Measurements from ENCODE around the gene CNIH4.

CNIH4 gene

DNA sequence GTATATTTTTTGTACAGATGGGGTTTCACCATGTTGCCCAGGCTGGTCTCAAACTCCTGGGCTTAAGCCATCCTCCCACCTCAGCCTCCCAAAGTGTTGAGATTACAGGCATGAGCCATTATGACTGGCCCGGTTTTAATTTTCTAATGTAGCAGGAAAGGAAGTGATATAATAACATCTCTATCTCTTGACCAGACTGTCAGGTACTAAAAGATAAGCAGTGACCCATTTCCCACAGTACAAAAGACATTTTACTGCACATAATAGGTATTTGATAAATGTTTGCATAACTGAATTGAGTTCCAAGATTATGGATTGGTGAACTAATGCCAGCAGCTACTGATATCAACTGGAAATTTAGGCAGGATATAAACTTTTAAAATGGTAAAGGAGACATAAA lies 30.7 kb upstream of the CNIH4 start:
- TF ChIP-seq FOXK2 (IDR thresholded peaks at IDR 0.05) (no peak), HDGF (IDR thresholded peaks at IDR 0.05; ENCODE audit: borderline replicate concordance) (no peak), LEF1 (IDR thresholded peaks at IDR 0.05; ENCODE audit: borderline replicate concordance) (no peak), FOXM1 (IDR thresholded peaks at IDR 0.05; ENCODE audit: borderline replicate concordance) (no peak), NFRKB (IDR thresholded peaks at IDR 0.05) (no peak), L3MBTL2 (conservative IDR thresholded peaks at IDR 0.05) (no peak), SP1 (IDR thresholded peaks at IDR 0.05) (no peak), ELF4 (IDR thresholded peaks at IDR 0.05) (no peak), CTBP1 (IDR thresholded peaks at IDR 0.05; ENCODE audit: borderline replicate concordance) (no peak), SUZ12 (IDR thresholded peaks at IDR 0.05) (no peak), ZNF384 (IDR thresholded peaks at IDR 0.05) (no peak), TARDBP (IDR thresholded peaks at IDR 0.05) (no peak), FOXA1 (IDR thresholded peaks at IDR 0.05) (no peak), BHLHE40 (IDR thresholded peaks at IDR 0.05; ENCODE audit: borderline replicate concordance) (no peak), ARNT (IDR thresholded peaks at IDR 0.05) (no peak)
- TF ChIP-seq, protein P1, sequence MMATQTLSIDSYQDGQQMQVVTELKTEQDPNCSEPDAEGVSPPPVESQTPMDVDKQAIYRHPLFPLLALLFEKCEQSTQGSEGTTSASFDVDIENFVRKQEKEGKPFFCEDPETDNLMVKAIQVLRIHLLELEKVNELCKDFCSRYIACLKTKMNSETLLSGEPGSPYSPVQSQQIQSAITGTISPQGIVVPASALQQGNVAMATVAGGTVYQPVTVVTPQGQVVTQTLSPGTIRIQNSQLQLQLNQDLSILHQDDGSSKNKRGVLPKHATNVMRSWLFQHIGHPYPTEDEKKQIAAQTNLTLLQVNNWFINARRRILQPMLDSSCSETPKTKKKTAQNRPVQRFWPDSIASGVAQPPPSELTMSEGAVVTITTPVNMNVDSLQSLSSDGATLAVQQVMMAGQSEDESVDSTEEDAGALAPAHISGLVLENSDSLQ (IDR thresholded peaks at IDR 0.05), result no peak
- POLR2A ChIA-PET, result no interaction called here
- no peak for DNase-seq (ENCODE audit: extremely low spot score)
- CTCF ChIA-PET, result no interaction called here

DNA sequence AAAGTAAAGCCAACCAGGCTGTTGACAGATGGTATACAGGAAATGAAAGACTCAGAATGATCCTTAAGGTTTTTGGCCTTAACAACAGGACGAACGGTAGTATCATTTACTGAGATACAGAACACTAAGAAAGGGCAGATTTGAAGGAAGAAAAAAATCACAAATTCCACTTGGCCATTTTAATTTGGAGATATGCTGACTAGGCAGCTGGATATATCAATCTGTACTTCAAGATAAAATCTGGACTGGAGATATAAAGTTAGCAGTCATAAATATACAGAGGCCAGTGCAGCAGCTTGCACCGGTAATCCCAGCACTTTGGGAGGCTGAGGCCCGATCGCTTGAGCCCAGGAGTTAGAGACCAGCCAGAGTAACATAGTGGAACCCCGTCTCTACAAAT lies 28.0 kb upstream of the CNIH4 start:
- TF ChIP-seq SP1 (IDR thresholded peaks at IDR 0.05) (no peak), ZNF384 (IDR thresholded peaks at IDR 0.05) (no peak)
- ChIA-PET CTCF (no interaction called here), POLR2A (interaction anchor here (0.7 to 1.6 kb wide), 3 partner anchors 8 to 146 kb away, joined by 3 to 8 read pairs (median 3); partner anchors contain the start of gene DEGS1)
- DNase-seq (ENCODE audit: extremely low spot score), result no peak

DNA sequence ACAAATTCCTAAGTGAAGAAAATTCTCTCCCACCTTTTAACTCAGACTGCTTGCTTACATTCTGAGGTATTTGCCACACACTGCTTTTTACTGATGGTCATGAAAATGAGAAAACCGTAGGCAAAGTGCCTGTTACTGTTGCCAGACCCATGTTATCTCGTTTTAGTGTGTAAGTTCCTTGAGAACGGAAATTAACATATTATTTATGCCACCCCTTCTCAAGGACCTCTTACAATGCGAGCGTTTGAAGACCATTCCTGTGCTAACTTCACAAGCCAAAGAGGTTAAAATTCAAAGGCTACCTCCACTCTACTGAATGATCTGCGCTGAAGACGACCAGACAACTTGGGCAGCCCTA lies 27.2 kb upstream of the CNIH4 start:
- DNase-seq (ENCODE audit: extremely low spot score), result no peak
- ChIA-PET POLR2A (interaction anchor here (0.7 to 1.7 kb wide), 10 partner anchors 9 to 215 kb away, joined by 3 to 10 read pairs (median 4); partner anchors contain the start of genes DEGS1 and FBXO28), CTCF (interaction anchor here (0.5 to 1.4 kb wide), 2 partner anchors 213 to 235 kb away, joined by 3 to 5 read pairs; no protein-coding TSS in a partner anchor)
- TF ChIP-seq NFRKB (IDR thresholded peaks at IDR 0.05) (no peak), FOXK2 (IDR thresholded peaks at IDR 0.05) (no peak), ZNF384 (IDR thresholded peaks at IDR 0.05) (no peak), SUZ12 (IDR thresholded peaks at IDR 0.05) (no peak), ELF4 (IDR thresholded peaks at IDR 0.05) (no peak), BHLHE40 (IDR thresholded peaks at IDR 0.05; ENCODE audit: borderline replicate concordance) (no peak), FOXA1 (IDR thresholded peaks at IDR 0.05) (no peak), LEF1 (IDR thresholded peaks at IDR 0.05; ENCODE audit: borderline replicate concordance) (no peak), ARNT (IDR thresholded peaks at IDR 0.05) (no peak), FOXM1 (IDR thresholded peaks at IDR 0.05; ENCODE audit: borderline replicate concordance) (no peak), HDGF (IDR thresholded peaks at IDR 0.05; ENCODE audit: borderline replicate concordance) (no peak), L3MBTL2 (conservative IDR thresholded peaks at IDR 0.05) (no peak), TARDBP (IDR thresholded peaks at IDR 0.05) (no peak), SP1 (IDR thresholded peaks at IDR 0.05) (no peak), CTBP1 (IDR thresholded peaks at IDR 0.05; ENCODE audit: borderline replicate concordance) (no peak)
- TF ChIP-seq, protein P1 (IDR thresholded peaks at IDR 0.05), result no peak

DNA sequence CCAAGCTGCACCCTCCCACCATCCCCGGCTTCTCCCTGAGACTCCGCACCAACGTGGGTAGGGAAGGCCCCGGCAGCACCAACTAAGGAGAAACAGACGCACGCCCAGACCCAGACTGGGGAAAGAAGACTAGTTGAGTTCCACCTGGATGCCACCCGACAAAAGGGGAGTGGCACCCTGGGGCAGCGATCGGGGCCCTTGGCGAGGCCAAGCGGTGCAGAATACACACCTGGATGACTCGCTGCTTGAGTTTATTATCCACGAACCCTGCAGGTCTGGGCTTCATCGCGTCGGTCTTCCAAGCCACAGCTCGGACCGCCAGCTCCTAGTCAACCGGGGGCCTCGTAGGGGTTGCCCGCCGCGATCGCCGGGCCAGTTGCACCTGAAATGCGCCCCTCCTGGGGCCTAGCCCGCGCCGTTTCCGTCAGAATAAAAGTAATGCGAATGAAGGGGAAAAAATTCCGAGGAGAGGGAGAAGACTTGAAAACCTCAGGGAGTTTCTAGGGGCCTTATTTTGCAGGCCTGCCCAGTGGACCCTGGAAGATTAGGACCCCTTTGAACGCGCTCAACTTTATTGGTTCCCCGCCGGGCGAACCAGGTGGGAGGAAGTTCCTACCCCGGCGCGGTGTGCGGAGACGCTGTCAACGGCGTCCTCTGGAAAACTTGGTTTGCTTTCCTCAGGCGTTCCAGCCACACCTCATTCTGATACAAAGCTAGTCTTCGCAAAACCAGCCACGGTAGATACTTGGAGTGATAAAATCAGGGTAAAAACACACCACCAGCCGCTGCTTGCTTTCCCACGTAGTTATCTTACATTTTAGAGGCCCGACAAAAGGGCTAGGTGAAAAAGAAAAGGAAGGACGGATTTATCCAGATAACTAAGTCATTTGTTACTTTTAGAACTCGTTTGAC lies 26.6 kb upstream of the CNIH4 start, which contains the start of gene NVL:
Gene NVL (minus strand): TSS at position 331 of the 912 bp plus-strand sequence. CDS start 45 bp downstream, at position 286.
- ChIA-PET CTCF (interaction anchor here (0.5 to 1.4 kb wide), 4 partner anchors 111 to 235 kb away, joined by 3 to 5 read pairs (median 4); no protein-coding TSS in a partner anchor), POLR2A (interaction anchor here (0.6 to 1.7 kb wide), 13 partner anchors 9 to 220 kb away, joined by 3 to 10 read pairs (median 3); partner anchors contain the start of genes DEGS1 and FBXO28)
- DNase-seq (ENCODE audit: extremely low spot score), result peak; percentile 93
- no peak for TF ChIP-seq FOXK2 (IDR thresholded peaks at IDR 0.05)
- TF ChIP-seq LEF1 (IDR thresholded peaks at IDR 0.05; ENCODE audit: borderline replicate concordance), result 0 out of 2 replicates have a peak, but pooled peaks have one; percentile 72
- TF ChIP-seq CTBP1 (IDR thresholded peaks at IDR 0.05; ENCODE audit: borderline replicate concordance), result peak; percentile 70; the same call in 1 of the 2 replicates
- no peak for TF ChIP-seq BHLHE40 (IDR thresholded peaks at IDR 0.05; ENCODE audit: borderline replicate concordance)
- peak; percentile 92 for TF ChIP-seq L3MBTL2 (conservative IDR thresholded peaks at IDR 0.05)
- TF ChIP-seq ELF4 (IDR thresholded peaks at IDR 0.05), result peak; percentile 63
- peak; percentile 38; the same call in 1 of the 2 replicates for TF ChIP-seq ARNT (IDR thresholded peaks at IDR 0.05)
- TF ChIP-seq TARDBP (IDR thresholded peaks at IDR 0.05), result no peak

DNA sequence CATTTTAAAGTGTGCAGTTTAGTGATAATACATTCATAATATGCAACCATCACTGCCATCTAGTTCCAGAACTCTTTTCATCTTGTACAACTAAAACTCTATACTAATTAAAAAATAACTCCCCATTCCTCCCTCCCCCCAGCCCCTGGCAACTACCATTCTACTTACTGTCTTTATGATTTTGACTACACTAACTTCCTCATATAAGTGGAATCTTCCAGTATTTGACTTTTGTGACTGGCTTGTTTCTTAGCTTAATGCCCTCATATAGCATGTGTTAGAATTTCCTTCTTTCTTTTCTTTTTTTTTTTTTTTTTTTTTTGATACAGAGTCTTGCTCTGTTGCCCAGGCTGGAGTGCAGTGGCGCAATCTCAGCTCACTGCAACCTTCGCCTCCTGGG lies 25.4 kb upstream of the CNIH4 start:
- TF ChIP-seq, protein P1 (IDR thresholded peaks at IDR 0.05), result no peak
- no peak for TF ChIP-seq FOXK2 (IDR thresholded peaks at IDR 0.05)
- TF ChIP-seq BHLHE40 (IDR thresholded peaks at IDR 0.05; ENCODE audit: borderline replicate concordance), result no peak
- no peak for TF ChIP-seq LEF1 (IDR thresholded peaks at IDR 0.05; ENCODE audit: borderline replicate concordance)
- no peak for TF ChIP-seq TARDBP (IDR thresholded peaks at IDR 0.05)
- no peak for TF ChIP-seq ARNT (IDR thresholded peaks at IDR 0.05)
- TF ChIP-seq SP1 (IDR thresholded peaks at IDR 0.05), result no peak
- no peak for TF ChIP-seq ZNF384 (IDR thresholded peaks at IDR 0.05)
- no peak for TF ChIP-seq FOXM1 (IDR thresholded peaks at IDR 0.05; ENCODE audit: borderline replicate concordance)
- no peak for TF ChIP-seq NFRKB (IDR thresholded peaks at IDR 0.05)
- no peak for TF ChIP-seq SUZ12 (IDR thresholded peaks at IDR 0.05)
- TF ChIP-seq ELF4 (IDR thresholded peaks at IDR 0.05), result no peak
- TF ChIP-seq FOXA1 (IDR thresholded peaks at IDR 0.05), result no peak
- TF ChIP-seq L3MBTL2 (conservative IDR thresholded peaks at IDR 0.05), result no peak
- CTCF ChIA-PET, result no interaction called here
- DNase-seq (ENCODE audit: extremely low spot score), result no peak
- POLR2A ChIA-PET, result no interaction called here

Data from HEK293T (cell line).